IMR-90 (cell line): ENCODE data around the gene PARK7. TPM values are rescaled to one million over a fixed set of nuclear protein-coding genes. Genes with fewer than 3 reads are reported as not detected.

Experiments
- ATAC-seq: fragments of 200-7000 bp; cut with Tn5 transposase; 2 replicates; pipeline ENCODE4 v1.9.1; 2020; ENCODE audit warnings: low read depth, mild to moderate bottlenecking, moderate library complexity
- BruUV-seq: library from RNA; stranded (reverse); fragments of 400-500 nt; replicated peaks from 2 replicates; lab custom pipeline; 2021; lab: Mats Ljungman, UMichigan
- CTCF ChIA-PET: fragments of 300-600 bp; formaldehyde crosslinking; extraction: SDS; loops from one replicate; lab custom pipeline; 2021; ENCODE audit warnings: antibody characterized with exemption; lab: Yijun Ruan, JAX
- POLR2A ChIA-PET: fragments of 300-600 bp; sonication (Branson Sonifier 250); formaldehyde crosslinking; loops from one replicate; lab custom pipeline; 2022; ENCODE audit warnings: antibody characterized with exemption; ENCODE audit not compliant: unreplicated experiment; lab: Charles Lee
- DNase-seq: peaks from one replicate; pipeline ENCODE4 v3.0.0; 2013
- H2AFZ ChIP-seq: replicated peaks from 2 replicates; pipeline ENCODE3; 2013; ENCODE audit warnings: low read length, mild to moderate bottlenecking; ENCODE audit not compliant: poor library complexity
- H2AK5ac ChIP-seq: 2 replicates; pipeline ENCODE4 v1.6.1; 2013; ENCODE audit warnings: low read depth, low read length, inconsistent platforms
- H2AK9ac ChIP-seq: replicated peaks from 2 replicates; pipeline ENCODE3; 2013; ENCODE audit warnings: mild to moderate bottlenecking, low read depth, low read length, moderate library complexity; ENCODE audit not compliant: poor library complexity
- H2BK120ac ChIP-seq: 2 replicates; pipeline ENCODE4 v1.6.1; 2013; ENCODE audit warnings: low read depth, low read length, inconsistent platforms
- H2BK15ac ChIP-seq: 3 replicates; pipeline ENCODE4 v1.6.1; 2013; ENCODE audit warnings: low read depth, low read length, inconsistent platforms
- H2BK20ac ChIP-seq: 2 replicates; pipeline ENCODE4 v1.6.1; 2013; ENCODE audit warnings: low read depth, mild to moderate bottlenecking, inconsistent platforms, low read length, moderate library complexity
- H2BK5ac ChIP-seq: 2 replicates; pipeline ENCODE4 v1.6.1; 2013; ENCODE audit warnings: mild to moderate bottlenecking, low read depth, low read length, inconsistent platforms; ENCODE audit not compliant: poor library complexity, severe bottlenecking
- H3K14ac ChIP-seq: replicated peaks from 2 replicates; pipeline ENCODE4 v1.6.1; 2013; ENCODE audit warnings: low read depth, low read length, inconsistent platforms
- H3K18ac ChIP-seq: 2 replicates; pipeline ENCODE4 v1.6.1; 2013; ENCODE audit warnings: low read depth, low read length, control low read depth
- H3K23ac ChIP-seq: 2 replicates; pipeline ENCODE4 v1.6.1; 2013; ENCODE audit warnings: low read depth, low read length, inconsistent platforms
- H3K27ac ChIP-seq: 2 replicates; pipeline ENCODE4 v1.5.1; 2013; ENCODE audit warnings: mild to moderate bottlenecking, control low read depth, low read length; ENCODE audit not compliant: insufficient read depth
- H3K27me3 ChIP-seq: 2 replicates; pipeline ENCODE4 v1.6.1; 2013; ENCODE audit warnings: low read length; ENCODE audit not compliant: control insufficient read depth, insufficient read depth
- H3K36me3 ChIP-seq: 2 replicates; pipeline ENCODE4 v1.6.1; 2013; ENCODE audit warnings: low read length, mixed read lengths; ENCODE audit not compliant: control insufficient read depth, insufficient read depth
- H3K4ac ChIP-seq: 2 replicates; pipeline ENCODE4 v1.6.1; 2013; ENCODE audit warnings: low read depth, low read length, inconsistent platforms
- H3K4me1 ChIP-seq: 2 replicates; pipeline ENCODE4 v1.6.1; 2013; ENCODE audit warnings: low read length, mixed read lengths; ENCODE audit not compliant: control insufficient read depth, insufficient read depth
- H3K4me2 ChIP-seq: 2 replicates; pipeline ENCODE4 v1.6.1; 2013; ENCODE audit warnings: low read depth, mild to moderate bottlenecking, control low read depth, low read length, moderate library complexity
- H3K4me3 ChIP-seq: 2 replicates; pipeline ENCODE4 v1.5.1; 2013; ENCODE audit warnings: low read depth, mild to moderate bottlenecking, control low read depth, low read length, moderate library complexity; ENCODE audit not compliant: insufficient read depth
- H3K56ac ChIP-seq: 2 replicates; pipeline ENCODE4 v1.6.1; 2013; ENCODE audit warnings: low read length, inconsistent platforms; ENCODE audit not compliant: insufficient read depth; ENCODE audit errors: extremely low read depth
- H3K79me1 ChIP-seq, 2 experiments: 2 replicates each; pipeline ENCODE4 v1.6.1; 2013; ENCODE audit warnings: low read length in 2 of 2, inconsistent platforms in 1 of 2, low read depth in 1 of 2
- H3K9ac ChIP-seq: 2 replicates; pipeline ENCODE4 v1.6.1; 2013; ENCODE audit warnings: low read depth, low read length, control low read depth
- H3K9me1 ChIP-seq: 2 replicates; pipeline ENCODE4 v1.6.1; 2013; ENCODE audit warnings: low read length, inconsistent platforms; ENCODE audit not compliant: insufficient read depth
- H3K9me3 ChIP-seq: 2 replicates; pipeline ENCODE4 v1.6.1; 2013; ENCODE audit warnings: low read length; ENCODE audit not compliant: control insufficient read depth, insufficient read depth
- H4K20me1 ChIP-seq: 2 replicates; pipeline ENCODE4 v1.6.1; 2013; ENCODE audit warnings: low read length, inconsistent platforms; ENCODE audit not compliant: insufficient read depth
- H4K5ac ChIP-seq: 2 replicates; pipeline ENCODE4 v1.6.1; 2013; ENCODE audit warnings: mild to moderate bottlenecking, low read depth, low read length, control low read depth
- H4K8ac ChIP-seq, 2 experiments: 2 replicates each; pipeline ENCODE4 v1.6.1; 2013; ENCODE audit warnings: low read depth in 2 of 2, low read length in 2 of 2, control low read depth in 1 of 2, inconsistent platforms in 1 of 2
- H4K91ac ChIP-seq: 2 replicates; pipeline ENCODE4 v1.6.1; 2013; ENCODE audit warnings: low read depth, low read length, inconsistent platforms; ENCODE audit not compliant: insufficient read depth
- BHLHE40 ChIP-seq: fragments of 150-350 bp; IDR thresholded peaks from 2 replicates; pipeline ENCODE4 v1.6.1; 2016; ENCODE audit warnings: mild to moderate bottlenecking, low read depth, low read length
- CEBPB ChIP-seq: IDR thresholded peaks from 2 replicates; pipeline ENCODE4 v1.6.1; 2012; ENCODE audit warnings: low read depth, low read length, improper control_type of control experiment
- CHD1 ChIP-seq: IDR thresholded peaks from 2 replicates; pipeline ENCODE4 v1.6.1; 2012; ENCODE audit warnings: low read depth, low read length, improper control_type of control experiment
- CTCF ChIP-seq: conservative IDR thresholded peaks from 2 replicates; pipeline ENCODE4 v1.5.1; 2012; ENCODE audit warnings: mild to moderate bottlenecking, low read depth, low read length, improper control_type of control experiment
- ELK1 ChIP-seq: fragments of 150-350 bp; IDR thresholded peaks from 2 replicates; pipeline ENCODE4 v1.6.1; 2016; ENCODE audit warnings: low read depth, mild to moderate bottlenecking, low read length, moderate library complexity, borderline replicate concordance
- FOS ChIP-seq: fragments of 150-350 bp; IDR thresholded peaks from 2 replicates; pipeline ENCODE4 v1.6.1; 2016; ENCODE audit warnings: low read depth, low read length
- MAFK ChIP-seq: IDR thresholded peaks from 2 replicates; pipeline ENCODE4 v1.6.1; 2012; ENCODE audit warnings: low read depth, low read length, improper control_type of control experiment
- MAZ ChIP-seq: IDR thresholded peaks from 2 replicates; pipeline ENCODE4 v1.6.1; 2012; ENCODE audit warnings: low read depth, mild to moderate bottlenecking, low read length, improper control_type of control experiment, moderate library complexity, borderline replicate concordance
- MXI1 ChIP-seq: IDR thresholded peaks from 2 replicates; pipeline ENCODE4 v1.6.1; 2012; ENCODE audit warnings: low read depth, mild to moderate bottlenecking, low read length, moderate library complexity, borderline replicate concordance
- NFE2L2 ChIP-seq: fragments of 150-350 bp; IDR thresholded peaks from 2 replicates; pipeline ENCODE4 v1.6.1; 2016; ENCODE audit warnings: low read depth, mild to moderate bottlenecking, low read length
- POLR2A ChIP-seq: IDR thresholded peaks from 2 replicates; pipeline ENCODE4 v1.6.1; 2012; ENCODE audit warnings: mild to moderate bottlenecking, low read depth, low read length
- RAD21 ChIP-seq: IDR thresholded peaks from 2 replicates; pipeline ENCODE4 v1.6.1; 2012; ENCODE audit warnings: low read length, improper control_type of control experiment
- RCOR1 ChIP-seq: IDR thresholded peaks from 2 replicates; pipeline ENCODE4 v1.6.1; 2012; ENCODE audit warnings: mild to moderate bottlenecking, low read length, improper control_type of control experiment; ENCODE audit not compliant: insufficient replicate concordance
- RFX5 ChIP-seq: IDR thresholded peaks from 2 replicates; pipeline ENCODE4 v1.8.0; 2012; ENCODE audit warnings: low read depth, mild to moderate bottlenecking, low read length, moderate library complexity
- SMC3 ChIP-seq: fragments of 150-350 bp; IDR thresholded peaks from 2 replicates; pipeline ENCODE4 v1.6.1; 2016; ENCODE audit warnings: low read depth, mild to moderate bottlenecking, antibody characterized with exemption, low read length, moderate library complexity
- WGBS, 2 experiments: methylation state at CpG; one replicate each; pipeline versions ENCODE4 v1.1.5 to v1.1.7; 2013; ENCODE audit warnings: missing lambda C conversion rate in 2 of 2; ENCODE audit not compliant: insufficient read length in 1 of 2; ENCODE audit errors: extremely low coverage in 2 of 2; 5-methylcytosine and 5-hydroxymethylcytosine counted together
- dilution Hi-C: fragments of 300-500 bp; cut with HindIII; formaldehyde crosslinking; loops from one replicate; pipeline ENCODE4 v1.14.3; 2018; ENCODE audit warnings: low sequenced_read_pairs; ENCODE audit not compliant: unreplicated experiment
- in situ Hi-C: fragments of 300-500 bp; cut with MboI; formaldehyde crosslinking; loops from 3 replicates; pipeline ENCODE4 v1.14.3; 2019; ENCODE audit warnings: low sequenced_read_pairs, inconsistent platforms, mixed read lengths
- intact Hi-C: fragments of 100-400 bp; cut with micrococcal nuclease; formaldehyde crosslinking; loops from 2 replicates; pipeline ENCODE4 v1.10.0; 2022
- polyA plus RNA-seq, 3 experiments: library from polyadenylated mRNA; depleted of rRNA; stranded (reverse); fragments of >200 nt; gene quantifications; 2 replicates each; pipeline ENCODE4 v1.2.3, GENCODE V29; 2012; ENCODE audit warnings: low replicate concordance in 1 of 3
- total RNA-seq: library from RNA; depleted of rRNA; stranded (reverse); fragments of >200 nt; gene quantifications from 2 replicates; pipeline ENCODE4 v1.2.3, GENCODE V29; 2012
- TF ChIP-seq, protein P1 (sequence below): fragments of 150-350 bp; IDR thresholded peaks from 2 replicates; pipeline ENCODE4 v1.6.1; 2017; ENCODE audit warnings: mild to moderate bottlenecking, antibody characterized with exemption, low read length, low read depth

The PARK7 gene
- total and polyA plus RNA-seq, 2 of the 4 experiments (the other 2 are of a cell fraction): 207 to 357 TPM

- peaks cover 30% of the 10 kb centered on the region for H3K27me3 ChIP-seq
- no peaks in the 10 kb centered on the region for H3K9me3 ChIP-seq
- no peak for DNase-seq
- H2BK120ac ChIP-seq: no peak overlapping the region
- no peak for ATAC-seq
- peaks cover 8% of the 10 kb centered on the region for H3K9me1 ChIP-seq
- H4K20me1 ChIP-seq: no peaks in the 10 kb centered on the region
- no CpG with 5 or more reads among the region's 3 CpGs for WGBS, 2 experiments
- no peak overlapping the region for H2AFZ ChIP-seq
- no peak overlapping the region for H3K23ac ChIP-seq
- dilution Hi-C loops (no loop called here), in situ Hi-C loops (no loop called here), intact Hi-C loops (no loop called here)
- H3K36me3 ChIP-seq: no peaks in the 10 kb centered on the region
- H3K18ac ChIP-seq: no peak overlapping the region
- no peak overlapping the region for H3K27ac ChIP-seq
- no peak overlapping the region for H3K56ac ChIP-seq
- no peak overlapping the region for H3K4ac ChIP-seq
- BruUV-seq: no TSS peak
- POLR2A ChIA-PET: no interaction called here
- no peak overlapping the region for H2AK5ac ChIP-seq
- no peak overlapping the region for H4K8ac ChIP-seq
- H4K91ac ChIP-seq: no peak overlapping the region
- H3K9ac ChIP-seq: no peak overlapping the region
- no peak overlapping the region for H3K14ac ChIP-seq
- H3K4me2 ChIP-seq: no peak overlapping the region
- no peak overlapping the region for H3K4me3 ChIP-seq
- no peak overlapping the region for H4K5ac ChIP-seq
- TF ChIP-seq CTCF (no peak), POLR2A (no peak), BHLHE40 (no peak), NFE2L2 (no peak), RFX5 (no peak), SMC3 (no peak), FOS (no peak), RAD21 (no peak), RCOR1 (no peak), ELK1 (no peak), MXI1 (no peak), MAFK (no peak), CHD1 (no peak), MAZ (no peak), CEBPB (no peak)
- TF ChIP-seq, protein P1, sequence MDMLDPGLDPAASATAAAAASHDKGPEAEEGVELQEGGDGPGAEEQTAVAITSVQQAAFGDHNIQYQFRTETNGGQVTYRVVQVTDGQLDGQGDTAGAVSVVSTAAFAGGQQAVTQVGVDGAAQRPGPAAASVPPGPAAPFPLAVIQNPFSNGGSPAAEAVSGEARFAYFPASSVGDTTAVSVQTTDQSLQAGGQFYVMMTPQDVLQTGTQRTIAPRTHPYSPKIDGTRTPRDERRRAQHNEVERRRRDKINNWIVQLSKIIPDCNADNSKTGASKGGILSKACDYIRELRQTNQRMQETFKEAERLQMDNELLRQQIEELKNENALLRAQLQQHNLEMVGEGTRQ: no peak
- H2BK15ac ChIP-seq: no peak overlapping the region
- H3K79me1 ChIP-seq: no peaks in the 10 kb centered on the region
- no peak overlapping the region for H2BK20ac ChIP-seq
- peaks cover 8% of the 10 kb centered on the region for H3K4me1 ChIP-seq
- H2BK5ac ChIP-seq: no peak overlapping the region
- no peak overlapping the region for H2AK9ac ChIP-seq
- CTCF ChIA-PET: no interaction called here
Observed at GRCh38 chr1:7938070-7938469, 23.4 kb upstream of the PARK7 start.
